Activated T-helper 9 cell treated with anti-CD3 and anti-CD28 coated beads, Interleukin-2, amount 50 U/mL, for 16 hours (primary cell): ENCODE measurements around the gene MANF.

Experiments
- DNase-seq: peaks from one replicate; pipeline ENCODE4 v3.0.0-alpha.2; 2020; ENCODE audit warnings: low read depth

Gene MANF

GRCh38 chr3:51436998-51437639, 52.0 kb downstream of the MANF start:
- DNase-seq: no peak
